RWPE1 (cell line): ENCODE data around the gene EEPD1.
A peak's percentile ranks its signal among the peaks of the same experiment; 100 is the strongest.

Experiments used
- CTCF ChIA-PET: fragments of 350-600 bp; sonication (Branson Sonifier 250); formaldehyde crosslinking; extraction: SDS; loops from one replicate; lab custom pipeline; 2021; lab: Yijun Ruan, JAX
- POLR2A ChIA-PET: fragments of 400-600 bp; formaldehyde crosslinking; extraction: SDS; loops from one replicate; lab custom pipeline; 2020; ENCODE audit warnings: antibody characterized with exemption; ENCODE audit not compliant: low non-redundant PET; lab: Yijun Ruan, JAX
- DNase-seq: peaks from one replicate; pipeline ENCODE4 v3.0.0; 2012; ENCODE audit warnings: low spot score
- H3K27ac ChIP-seq: fragments of 450-650 bp; 2 replicates; pipeline ENCODE4 v1.5.1; 2017
- CTCF ChIP-seq: fragments of 450-650 bp; conservative IDR thresholded peaks from 2 replicates; pipeline ENCODE4 v1.5.1; 2017; ENCODE audit warnings: low read depth, mild to moderate bottlenecking

EEPD1 gene

GRCh38 chr7:36280840-36281812 is 128.1 kb downstream of the EEPD1 start:
- CTCF ChIA-PET, result interaction anchor here (0.6 to 1.1 kb wide), 4 partner anchors 10 to 296 kb away, joined by 3 to 5 read pairs (median 4); no protein-coding TSS in a partner anchor
- TF ChIP-seq CTCF, result no peak
- peak overlapping the region; percentile 89 for H3K27ac ChIP-seq
- POLR2A ChIA-PET, result no interaction called here
- peak; percentile 82 for DNase-seq

GRCh38 chr7:36281945-36282717 is 129.1 kb downstream of the EEPD1 start:
- POLR2A ChIA-PET, result no interaction called here
- no peak overlapping the region for H3K27ac ChIP-seq
- CTCF ChIA-PET, result interaction anchor here (0.8 kb wide), 1 partner anchor 297 kb away, joined by 3 read pairs; no protein-coding TSS in a partner anchor
- no peak for TF ChIP-seq CTCF
- DNase-seq, result no peak

GRCh38 chr7:36283181-36283580 is 130.1 kb downstream of the EEPD1 start:
- no peak for DNase-seq
- H3K27ac ChIP-seq, result no peak overlapping the region
- CTCF ChIA-PET, result no interaction called here
- POLR2A ChIA-PET, result no interaction called here
- no peak for TF ChIP-seq CTCF

GRCh38 chr7:36283711-36284130 is 130.7 kb downstream of the EEPD1 start:
- POLR2A ChIA-PET, result no interaction called here
- no peak for TF ChIP-seq CTCF
- CTCF ChIA-PET, result interaction anchor here (0.6 kb wide), 1 partner anchor 650 kb away, joined by 3 read pairs; no protein-coding TSS in a partner anchor
- H3K27ac ChIP-seq, result no peak overlapping the region
- no peak for DNase-seq

- DNase-seq, result no peak
- CTCF ChIA-PET, result interaction anchor here (1.0 kb wide), 1 partner anchor 299 kb away, joined by 3 read pairs; no protein-coding TSS in a partner anchor
- POLR2A ChIA-PET, result no interaction called here
- no peak overlapping the region for H3K27ac ChIP-seq
- no peak for TF ChIP-seq CTCF
Observed at GRCh38 chr7:36284456-36285090, 131.5 kb downstream of the EEPD1 start.

- ChIA-PET POLR2A (no interaction called here), CTCF (no interaction called here)
- no peak for TF ChIP-seq CTCF
- H3K27ac ChIP-seq, result no peak overlapping the region
- DNase-seq, result no peak
Observed at GRCh38 chr7:36285276-36285675, 132.2 kb downstream of the EEPD1 start.
